ENCODE measurements around the gene SPATA3. TPM values are rescaled to one million over a fixed set of nuclear protein-coding genes. Genes with fewer than 3 reads are reported as not detected.

The SPATA3 gene
- total and polyA plus RNA-seq, 2 of the 13 experiments (the other 11 are each of a cell fraction or from before 2014, with no cell fraction given): not detected

DNA sequence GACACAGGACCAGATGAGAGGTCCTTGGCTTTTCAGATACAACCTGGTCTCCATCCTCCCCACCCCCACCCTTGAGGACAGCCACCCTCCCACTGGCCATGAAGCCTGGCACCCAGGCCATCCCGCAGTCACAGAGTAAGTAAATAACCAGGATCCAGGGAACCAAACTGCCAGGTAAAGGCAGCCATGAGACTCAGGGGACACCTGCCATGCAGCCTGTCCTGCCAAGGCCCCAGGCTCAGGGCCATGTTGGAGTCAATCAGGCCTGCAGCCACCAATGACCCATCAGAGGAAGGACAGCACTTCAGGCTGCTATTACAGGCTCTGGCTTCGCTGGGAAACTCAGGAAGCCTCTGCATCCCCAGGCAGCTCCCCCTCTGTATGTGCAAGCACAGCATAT, 15.6 kb downstream of the SPATA3 start (continued):
- TF ChIP-seq, protein P1, sequence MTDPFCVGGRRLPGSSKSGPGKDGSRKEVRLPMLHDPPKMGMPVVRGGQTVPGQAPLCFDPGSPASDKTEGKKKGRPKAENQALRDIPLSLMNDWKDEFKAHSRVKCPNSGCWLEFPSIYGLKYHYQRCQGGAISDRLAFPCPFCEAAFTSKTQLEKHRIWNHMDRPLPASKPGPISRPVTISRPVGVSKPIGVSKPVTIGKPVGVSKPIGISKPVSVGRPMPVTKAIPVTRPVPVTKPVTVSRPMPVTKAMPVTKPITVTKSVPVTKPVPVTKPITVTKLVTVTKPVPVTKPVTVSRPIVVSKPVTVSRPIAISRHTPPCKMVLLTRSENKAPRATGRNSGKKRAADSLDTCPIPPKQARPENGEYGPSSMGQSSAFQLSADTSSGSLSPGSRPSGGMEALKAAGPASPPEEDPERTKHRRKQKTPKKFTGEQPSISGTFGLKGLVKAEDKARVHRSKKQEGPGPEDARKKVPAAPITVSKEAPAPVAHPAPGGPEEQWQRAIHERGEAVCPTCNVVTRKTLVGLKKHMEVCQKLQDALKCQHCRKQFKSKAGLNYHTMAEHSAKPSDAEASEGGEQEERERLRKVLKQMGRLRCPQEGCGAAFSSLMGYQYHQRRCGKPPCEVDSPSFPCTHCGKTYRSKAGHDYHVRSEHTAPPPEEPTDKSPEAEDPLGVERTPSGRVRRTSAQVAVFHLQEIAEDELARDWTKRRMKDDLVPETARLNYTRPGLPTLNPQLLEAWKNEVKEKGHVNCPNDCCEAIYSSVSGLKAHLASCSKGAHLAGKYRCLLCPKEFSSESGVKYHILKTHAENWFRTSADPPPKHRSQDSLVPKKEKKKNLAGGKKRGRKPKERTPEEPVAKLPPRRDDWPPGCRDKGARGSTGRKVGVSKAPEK (CRISPR knock-in tag; IDR thresholded peaks at IDR 0.05; ENCODE audit: borderline replicate concordance): no peak
- TF ChIP-seq THYN1 (CRISPR knock-in tag; IDR thresholded peaks at IDR 0.05; ENCODE audit: borderline replicate concordance, low read depth) (no peak), GATAD1 (CRISPR knock-in tag; IDR thresholded peaks at IDR 0.05) (no peak), NCOA2 (CRISPR knock-in tag; IDR thresholded peaks at IDR 0.05) (no peak)

DNA sequence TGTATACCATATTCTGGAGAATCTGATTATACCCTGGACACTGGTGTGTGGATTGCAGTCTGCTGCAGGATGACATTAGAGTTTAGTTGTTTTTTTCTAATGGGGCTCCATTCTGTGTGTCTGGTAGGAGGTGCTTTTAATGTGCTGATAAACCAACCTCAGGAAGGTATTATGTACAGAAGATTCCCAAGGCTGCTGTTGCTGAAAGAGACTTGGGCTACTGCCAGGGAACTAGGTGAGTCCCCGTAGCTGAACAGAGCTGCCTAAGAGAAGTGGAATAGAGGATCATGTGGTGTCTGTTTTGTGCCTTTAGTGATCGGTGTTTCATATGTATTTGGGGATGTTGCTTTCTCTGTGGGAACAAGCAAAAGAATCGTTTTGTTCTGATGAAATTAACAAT, 16.5 kb downstream of the SPATA3 start:
- ATAC-seq (no peak), FAIRE-seq (no peak)

More for the DNA sequence above, 16.5 kb downstream of the SPATA3 start:
- TF ChIP-seq NFKB2 (CRISPR knock-in tag; IDR thresholded peaks at IDR 0.05; ENCODE audit: borderline replicate concordance) (no peak), SRSF1 (optimal IDR thresholded peaks at IDR 0.05; ENCODE audit: low read depth, low read length) (no peak)
- Histone ChIP-seq H4K20me1 (ENCODE audit: insufficient read depth, low read length) (no peaks in the 10 kb centered on the region), H3K4me2 (ENCODE audit: low read depth, low read length) (no peak overlapping the region), H3K27me3 (ENCODE audit: control insufficient read depth in 1 of 2, insufficient read depth in 2 of 2, low read length in 2 of 2) (peaks cover 3 to 63% of the 10 kb centered on the region in 2 experiments; a peak in 4 of 5 replicates), H3K79me2 (ENCODE audit: insufficient read depth, low read length) (no peaks in the 10 kb centered on the region), H3K27ac (ENCODE audit: extremely low read length, insufficient read depth, low read length) (no peak overlapping the region), H3K36me3 (replicated peaks in 1 of 2; ENCODE audit: control insufficient read depth in 1 of 2, insufficient read depth in 2 of 2, low read length in 2 of 2) (no peaks in the 10 kb centered on the region), H2AFZ (ENCODE audit: low read length) (no peak overlapping the region), H3K4me1 (ENCODE audit: insufficient read depth, low read length) (peaks cover 35% of the 10 kb centered on the region), H3K9ac (ENCODE audit: insufficient read depth, low read depth, low read length) (no peak overlapping the region), H3K4me3 (replicated peaks in 1 of 3; ENCODE audit: insufficient read depth in 1 of 3, low read depth in 2 of 3, low read length in 3 of 3) (no peak overlapping the region), H3K9me3 (ENCODE audit: low read length) (no peaks in the 10 kb centered on the region)
- DNase-seq (ENCODE audit: low spot score): no peak
- POLR2A ChIA-PET: interaction anchor here (1.1 kb wide), 1 partner anchor 38 kb away, joined by 3 read pairs; no protein-coding TSS in a partner anchor
- intact Hi-C loops (cut with micrococcal nuclease; ENCODE audit: unreplicated experiment) (no loop called here), in situ Hi-C loops (cut with HindIII; ENCODE audit: extremely low pct_ligation_motif_present, low pct_unique_long_range_greater_than_20kb) (no loop called here)
- 36% methylated on average over 3 of the region's 3 CpGs for WGBS (ENCODE audit: low lambda C conversion rate)
- BruUV-seq (replicated peaks): no TSS peak
- CTCF ChIA-PET (ENCODE audit: low intra/inter-chr PET ratio, low total read pairs): no interaction called here
